Gastrocnemius medialis (tissue), 4 donors: ENCODE data around the gene MCF2L.

Experiments
- CTCF ChIP-seq, 5 experiments: fragments of 450-650 bp in 3 of 5; fragments of 200-600 bp in 2 of 5; sonication (generic) in 2 of 5; IDR thresholded peaks in 4 of 5; conservative IDR thresholded peaks in 1 of 5; 1 replicate in 4 of 5; 2 replicates in 1 of 5; pipeline ENCODE4 v1.5.1; 2016 to 2019; ENCODE audit warnings: antibody characterized with exemption in 5 of 5, mild to moderate bottlenecking in 3 of 5, moderate library complexity in 3 of 5
- POLR2A ChIP-seq, 2 donors: fragments of 450-650 bp; IDR thresholded peaks; one replicate each; pipeline ENCODE4 v1.6.1; 2017; ENCODE audit warnings: antibody characterized with exemption in 2 of 2, mild to moderate bottlenecking in 2 of 2, moderate library complexity in 2 of 2

DNA sequence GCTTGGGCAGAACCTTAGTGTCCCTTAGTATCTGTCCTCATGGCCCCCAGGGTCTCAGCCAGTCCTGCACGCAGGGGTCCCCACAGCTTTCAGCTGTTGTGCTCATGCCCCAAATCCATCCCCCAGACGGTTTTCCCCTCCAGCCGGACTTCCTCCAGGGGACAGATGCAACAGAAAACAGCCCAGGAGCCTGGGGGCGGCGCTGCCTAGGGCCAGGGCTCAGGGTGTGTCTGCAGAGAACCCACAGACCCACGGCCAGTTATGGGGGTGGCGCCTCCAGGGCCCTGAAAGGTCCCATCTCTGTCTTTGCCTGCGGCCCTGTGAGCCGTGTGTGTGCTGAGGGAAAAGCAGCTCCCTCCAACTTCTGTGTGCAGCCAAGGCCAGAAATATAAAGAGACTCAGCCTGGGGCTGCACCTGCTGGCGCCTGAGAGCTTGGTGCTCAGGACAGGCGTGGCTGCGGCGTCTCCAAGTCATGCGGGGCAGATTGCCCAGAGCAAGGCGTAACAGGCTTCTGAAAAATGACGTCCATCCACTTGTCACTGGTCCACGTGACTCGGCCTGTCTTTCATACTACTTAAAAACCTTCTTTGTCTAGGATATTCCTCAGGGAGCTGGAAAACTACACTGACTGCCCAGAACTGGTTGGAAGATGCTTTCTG is 114.5 kb downstream of the MCF2L start:
- TF ChIP-seq CTCF (IDR thresholded peaks at IDR 0.05 in 4 of 5, conservative IDR thresholded peaks at IDR 0.05 in 1 of 5) (no peak), POLR2A (IDR thresholded peaks at IDR 0.05) (no peak)
